ENCODE results near the gene TTC13. TPM values are rescaled to one million over a fixed set of nuclear protein-coding genes. Genes with fewer than 3 reads are reported as not detected.

Gene TTC13
- total RNA-seq, 1 donor from 2014 or later: 8.5 TPM

- no peak overlapping the region for H3K4me3 ChIP-seq (ENCODE audit: low read depth, low read length)
- no peak for TF ChIP-seq CTCF (conservative IDR thresholded peaks at IDR 0.05; ENCODE audit: low read depth, low read length)
- DNase-seq (ENCODE audit: low read depth): no peak
These were observed 41.3 kb downstream of the TTC13 start for GRCh38 chr1:230937371-230937770.

- DNase-seq (ENCODE audit: low read depth): no peak
- no peak overlapping the region for H3K4me3 ChIP-seq (ENCODE audit: low read depth, low read length)
- no peak for TF ChIP-seq CTCF (conservative IDR thresholded peaks at IDR 0.05; ENCODE audit: low read depth, low read length)
These were observed 42.2 kb downstream of the TTC13 start for GRCh38 chr1:230936475-230936874.

GRCh38 chr1:230935852-230936251 lies 42.8 kb downstream of the TTC13 start:
- DNase-seq (ENCODE audit: low read depth): no peak
- TF ChIP-seq CTCF (conservative IDR thresholded peaks at IDR 0.05; ENCODE audit: low read depth, low read length): no peak
- no peak overlapping the region for H3K4me3 ChIP-seq (ENCODE audit: low read depth, low read length)

- no peak for DNase-seq (ENCODE audit: low read depth)
- no peak for TF ChIP-seq CTCF (conservative IDR thresholded peaks at IDR 0.05; ENCODE audit: low read depth, low read length)
- no peak overlapping the region for H3K4me3 ChIP-seq (ENCODE audit: low read depth, low read length)
These were observed 47.7 kb downstream of the TTC13 start for GRCh38 chr1:230930986-230931385.

- H3K4me3 ChIP-seq (ENCODE audit: low read depth, low read length): no peak overlapping the region
- DNase-seq (ENCODE audit: low read depth): no peak
- no peak for TF ChIP-seq CTCF (conservative IDR thresholded peaks at IDR 0.05; ENCODE audit: low read depth, low read length)
These were observed 52.5 kb downstream of the TTC13 start for GRCh38 chr1:230926182-230926581.

GRCh38 chr1:230925608-230926007 lies 53.1 kb downstream of the TTC13 start:
- TF ChIP-seq CTCF (conservative IDR thresholded peaks at IDR 0.05; ENCODE audit: low read depth, low read length): no peak
- H3K4me3 ChIP-seq (ENCODE audit: low read depth, low read length): no peak overlapping the region
- DNase-seq (ENCODE audit: low read depth): no peak

GRCh38 chr1:230923176-230923575 lies 55.5 kb downstream of the TTC13 start:
- TF ChIP-seq CTCF (conservative IDR thresholded peaks at IDR 0.05; ENCODE audit: low read depth, low read length): no peak
- no peak for DNase-seq (ENCODE audit: low read depth)
- no peak overlapping the region for H3K4me3 ChIP-seq (ENCODE audit: low read depth, low read length)
